K562 (cell line): ENCODE results near the gene ASB2. TPM values are rescaled to one million over a fixed set of nuclear protein-coding genes. Genes with fewer than 3 reads are reported as not detected.

Source experiments
- ATAC-seq: fragments of 200-7000 bp; cut with Tn5 transposase; 3 replicates; pipeline ENCODE4 v1.9.1; 2020; ENCODE audit warnings: moderate library complexity
- BruUV-seq: library from RNA; stranded (reverse); fragments of 400-500 nt; replicated peaks from 2 replicates; lab custom pipeline; 2021; lab: Mats Ljungman, UMichigan
- CTCF ChIA-PET: fragments of 300-600 bp; formaldehyde crosslinking; extraction: SDS; loops from one replicate; lab custom pipeline; 2021; ENCODE audit warnings: low intra/inter-chr PET ratio; lab: Yijun Ruan, JAX
- POLR2A ChIA-PET: fragments of 300-600, 350-650 bp; sonication (Branson Sonifier 250); formaldehyde crosslinking; extraction: SDS; loops from one replicate; lab custom pipeline; 2021; ENCODE audit warnings: antibody characterized with exemption, inconsistent platforms; lab: Yijun Ruan, JAX
- DNase-seq, 4 experiments: peaks; one replicate each; pipeline versions ENCODE4 v3.0.0 to v3.0.0-alpha.2; 2011 to 2018; ENCODE audit warnings: low spot score in 3 of 4, mixed read lengths in 3 of 4; ENCODE audit errors: extremely low read depth in 1 of 4
- FAIRE-seq: peaks from 2 replicates; lab custom pipeline; 2011; peaks lifted over from hg19 to GRCh38; lab: Jason Lieb, UNC
- H2AFZ ChIP-seq: 2 replicates; pipeline ENCODE4 v1.6.0; 2011; ENCODE audit warnings: low read depth, low read length, control low read depth, inconsistent platforms
- H3K27ac ChIP-seq: fragments of 200-600 bp; 3 replicates; pipeline ENCODE4 v1.8.0; 2011; ENCODE audit warnings: low read depth, mild to moderate bottlenecking, control low read depth, inconsistent platforms, low read length, moderate library complexity, mixed read lengths; ENCODE audit errors: extremely low read depth
- H3K27me3 ChIP-seq, 2 experiments: fragments of 300-600 bp in 1 of 2; 2 replicates in 1 of 2; 3 replicates in 1 of 2; pipeline versions ENCODE4 v1.6.0 to v1.8.0; 2011; ENCODE audit warnings: inconsistent platforms in 2 of 2, low read length in 2 of 2, mild to moderate bottlenecking in 1 of 2, mixed read lengths in 1 of 2, moderate library complexity in 1 of 2; ENCODE audit not compliant: control insufficient read depth in 2 of 2, insufficient read depth in 2 of 2
- H3K36me3 ChIP-seq: fragments of 300-600 bp; 3 replicates; pipeline ENCODE4 v1.8.0; 2011; ENCODE audit warnings: mild to moderate bottlenecking, low read length, inconsistent platforms; ENCODE audit not compliant: control insufficient read depth, insufficient read depth
- H3K4me1 ChIP-seq, 2 experiments: fragments of 200-600 bp in 1 of 2; replicated peaks in 1 of 2; 2 replicates in 1 of 2; 3 replicates in 1 of 2; pipeline versions ENCODE4 v1.5.1 to v1.8.0; 2011; ENCODE audit warnings: inconsistent platforms in 2 of 2, low read length in 2 of 2, mild to moderate bottlenecking in 1 of 2, mixed read lengths in 1 of 2, moderate library complexity in 1 of 2; ENCODE audit not compliant: control insufficient read depth in 2 of 2, insufficient read depth in 2 of 2
- H3K4me2 ChIP-seq: 2 replicates; pipeline ENCODE4 v1.6.1; 2011; ENCODE audit warnings: low read length, control low read depth, inconsistent platforms, mixed read lengths; ENCODE audit not compliant: insufficient read depth
- H3K4me3 ChIP-seq: fragments of 200-600 bp; sonication (generic), shearing (Covaris generic); 2 replicates; pipeline ENCODE4 v1.5.1; 2016; ENCODE audit warnings: control low read depth, inconsistent platforms
- H3K79me2 ChIP-seq: fragments of 200-600 bp; 3 replicates; pipeline ENCODE4 v1.8.0; 2011; ENCODE audit warnings: low read length, inconsistent platforms; ENCODE audit not compliant: control insufficient read depth, insufficient read depth
- H3K9ac ChIP-seq, 2 experiments: 2 replicates each; pipeline versions ENCODE4 v1.6.0 to v1.6.1; 2011; ENCODE audit warnings: low read depth in 2 of 2, low read length in 2 of 2, control low read depth in 1 of 2, inconsistent platforms in 1 of 2, mild to moderate bottlenecking in 1 of 2, mixed read lengths in 1 of 2; ENCODE audit not compliant: insufficient read depth in 1 of 2
- H3K9me1 ChIP-seq: one replicate; pipeline ENCODE4 v1.6.0; 2011; ENCODE audit warnings: inconsistent platforms, mild to moderate bottlenecking, low read length, moderate library complexity; ENCODE audit not compliant: control insufficient read depth, insufficient read depth
- H3K9me3 ChIP-seq: replicated peaks from 2 replicates; pipeline ENCODE4 v1.5.1; 2011; ENCODE audit warnings: low read depth, low read length, inconsistent platforms; ENCODE audit not compliant: control insufficient read depth, insufficient read depth
- H4K20me1 ChIP-seq: replicated peaks from 2 replicates; pipeline ENCODE4 v1.6.1; 2011; ENCODE audit warnings: low read length, inconsistent platforms, mixed read lengths; ENCODE audit not compliant: control insufficient read depth, insufficient read depth
- E2F3 ChIP-seq: fragments of 250-450 bp; sonication (Bioruptor Pico); IDR thresholded peaks from 2 replicates; pipeline ENCODE4 v1.4.0; 2020; ENCODE audit warnings: mild to moderate bottlenecking
- FOS ChIP-seq: IDR thresholded peaks from 3 replicates; pipeline ENCODE4 v1.6.1; 2011; ENCODE audit not compliant: insufficient read length; ENCODE audit errors: extremely low read depth
- GTF2E2 ChIP-seq: fragments of 200-800 bp; sonication (Bioruptor generic); IDR thresholded peaks from 2 replicates; pipeline ENCODE4 v1.6.1; 2016; ENCODE audit warnings: missing genetic modification characterization, missing compliant biosample characterization
- MYBL2 ChIP-seq, 2 experiments: fragments of 450-650 bp in 1 of 2; sonication (generic) in 1 of 2; formaldehyde crosslinking in 1 of 2; IDR thresholded peaks; 2 replicates each; pipeline versions ENCODE4 v1.6.1 to v1.8.1; 2017 to 2022; ENCODE audit warnings: borderline replicate concordance in 1 of 2, inconsistent platforms in 1 of 2, low read depth in 1 of 2, mild to moderate bottlenecking in 1 of 2, missing genetic modification reagents in 1 of 2, moderate library complexity in 1 of 2
- OTX1 ChIP-seq: fragments of 450-650 bp; formaldehyde crosslinking; IDR thresholded peaks from 2 replicates; pipeline ENCODE4 v1.4.0; 2022; ENCODE audit warnings: mild to moderate bottlenecking
- PHF8 ChIP-seq: fragments of 200-600 bp; sonication (generic); IDR thresholded peaks from 2 replicates; pipeline ENCODE4 v1.6.1; 2012; ENCODE audit warnings: mixed run types, mild to moderate bottlenecking, inconsistent platforms, low read length, moderate library complexity, borderline replicate concordance
- SIRT6 ChIP-seq: IDR thresholded peaks from one replicate; pipeline ENCODE4 v1.6.1; 2012; ENCODE audit warnings: low read depth, mild to moderate bottlenecking, control low read depth, inconsistent platforms, low read length, moderate library complexity
- SLC30A9 ChIP-seq: fragments of 250-450 bp; sonication (Bioruptor Pico); IDR thresholded peaks from 2 replicates; pipeline ENCODE4 v1.8.0; 2022; ENCODE audit warnings: mild to moderate bottlenecking, moderate library complexity
- ZFP36 ChIP-seq: fragments of 150-350 bp; IDR thresholded peaks from 2 replicates; pipeline ENCODE4 v1.6.1; 2018; ENCODE audit warnings: low read length, low read depth; ENCODE audit not compliant: partially characterized antibody
- ZNF124 ChIP-seq: sonication (generic); formaldehyde crosslinking; IDR thresholded peaks from 2 replicates; pipeline ENCODE4 v1.8.1; 2022; ENCODE audit warnings: missing genetic modification reagents
- ZNF586 ChIP-seq: fragments of 450-650 bp; formaldehyde crosslinking; conservative IDR thresholded peaks from 2 replicates; pipeline ENCODE4 v1.4.0; 2020; ENCODE audit warnings: mild to moderate bottlenecking, moderate library complexity
- ZNF717 ChIP-seq: fragments of 250-450 bp; sonication (Bioruptor Pico); IDR thresholded peaks from 2 replicates; pipeline ENCODE4 v1.5.0; 2021
- ZSCAN29 ChIP-seq: fragments of 450-650 bp; IDR thresholded peaks from 2 replicates; pipeline ENCODE4 v1.6.1; 2017
- whole genome bisulfite sequencing: fragments of 100-300 bp; shearing (Covaris generic); methylation state at CpG from one replicate; pipeline ENCODE4 v1.1.6; 2016; ENCODE audit warnings: low coverage, mixed read lengths; ENCODE audit not compliant: insufficient coverage; ENCODE audit errors: missing lambda C conversion rate; 5-methylcytosine and 5-hydroxymethylcytosine counted together
- in situ Hi-C: fragments of 300-500 bp; cut with MboI; formaldehyde crosslinking; loops from 4 replicates; pipeline ENCODE4 v1.15.0; 2018; ENCODE audit warnings: inconsistent platforms, mixed read lengths
- intact Hi-C: fragments of 100-400 bp; cut with micrococcal nuclease; formaldehyde crosslinking; loops from 2 replicates; pipeline ENCODE4 v1.14.2; 2022
- polyA plus RNA-seq, 8 experiments: library from polyadenylated mRNA; depleted of rRNA in 4 of 8; stranded (reverse) in 5 of 8; unstranded in 3 of 8; fragments of >200 nt; fragmentation: Nextera tagmentation in 2 of 8; fragmentation: Illumina TruSeq in 1 of 8; extraction: Ambion mirVana in 2 of 8; extraction: Trizol in 1 of 8; gene quantifications; 2 replicates each; pipeline versions ENCODE4 v1.2.1 to v1.2.3, GENCODE V29; 2011 to 2014; ENCODE audit warnings: inconsistent platforms in 1 of 8, missing spikeins in 1 of 8
- total RNA-seq, 7 experiments: library from RNA; depleted of rRNA in 6 of 7; stranded (reverse); fragments of >200 nt in 6 of 7; fragmentation: Illumina TruSeq in 2 of 7; extraction: Trizol in 2 of 7; gene quantifications; 2 replicates each; pipeline versions ENCODE4 v1.2.1 to v1.2.3, GENCODE V29; 2011 to 2021; ENCODE audit warnings: low replicate concordance in 1 of 7

Gene ASB2
- total and polyA plus RNA-seq, 9 of the 15 experiments (the other 6 are each of a cell fraction or from before 2014, with no cell fraction given) = not detected

- TF ChIP-seq SLC30A9 (CRISPR knock-in tag) (no peak), ZFP36 (peak; percentile 21)
- TF ChIP-seq, all 486 proteins: peak for 1
- no TSS peak for BruUV-seq
- no peaks in the 10 kb centered on the region for H3K4me1 ChIP-seq
- no peak overlapping the region for H3K27ac ChIP-seq
- intact Hi-C loops = no loop called here
- H3K4me3 ChIP-seq = no peak overlapping the region
- H3K9ac ChIP-seq = no peak overlapping the region
- no peak for ATAC-seq
- DNase-seq = no peak
- H3K4me2 ChIP-seq = no peak overlapping the region
- in situ Hi-C loops = no loop called here
- 21% methylated on average over 3 of the region's 4 CpGs for WGBS
- no peaks in the 10 kb centered on the region for H3K79me2 ChIP-seq
- H3K27me3 ChIP-seq = peaks cover 0 to 31% of the 10 kb centered on the region in 2 experiments; a peak in 3 of 5 replicates
- POLR2A ChIA-PET = no interaction called here
- H4K20me1 ChIP-seq = no peaks in the 10 kb centered on the region
- CTCF ChIA-PET = no interaction called here
- no peak overlapping the region for H2AFZ ChIP-seq
- no peak for FAIRE-seq
- H3K36me3 ChIP-seq = no peaks in the 10 kb centered on the region
- no peaks in the 10 kb centered on the region for H3K9me1 ChIP-seq
- no peaks in the 10 kb centered on the region for H3K9me3 ChIP-seq
These were observed 43.9 kb upstream of the ASB2 start for GRCh38 chr14:94020267-94020666.

DNA sequence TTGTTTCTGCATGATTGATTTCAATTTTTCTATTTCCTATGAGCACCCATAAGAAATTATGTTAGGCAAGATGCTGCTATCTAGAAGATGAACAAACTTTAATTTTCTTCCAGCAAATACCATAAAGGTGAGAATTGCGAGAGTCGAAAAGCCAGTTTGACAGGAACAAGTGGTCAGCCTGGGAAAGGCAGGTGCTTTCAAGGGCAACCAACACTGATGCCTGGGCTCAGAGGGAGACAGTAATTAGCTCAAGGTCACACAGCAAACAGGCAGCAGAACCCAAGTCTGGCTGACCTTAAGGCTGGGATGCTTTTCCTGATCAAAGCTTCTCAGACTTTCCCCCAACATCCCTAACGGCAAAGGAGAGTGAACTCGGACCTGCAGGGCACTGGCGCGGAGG, 43.0 kb upstream of the ASB2 start:
- no peaks in the 10 kb centered on the region for H3K79me2 ChIP-seq
- ATAC-seq (no peak), DNase-seq (no peak), FAIRE-seq (no peak)
- no peaks in the 10 kb centered on the region for H3K4me1 ChIP-seq
- H3K9ac ChIP-seq = no peak overlapping the region
- H2AFZ ChIP-seq = no peak overlapping the region
- CTCF ChIA-PET = no interaction called here
- in situ Hi-C loops (no loop called here), intact Hi-C loops (no loop called here)
- POLR2A ChIA-PET = interaction anchor here (0.6 kb wide), 1 partner anchor 46 kb away, joined by 3 read pairs; no protein-coding TSS in a partner anchor
- H3K9me1 ChIP-seq = no peaks in the 10 kb centered on the region
- no peak overlapping the region for H3K27ac ChIP-seq
- 7% methylated on average over 2 of the region's 6 CpGs for WGBS
- H3K27me3 ChIP-seq = peaks cover 0 to 31% of the 10 kb centered on the region in 2 experiments; a peak in 3 of 5 replicates
- BruUV-seq = no TSS peak
- no peak overlapping the region for H3K4me3 ChIP-seq
- no peaks in the 10 kb centered on the region for H3K9me3 ChIP-seq
- no peaks in the 10 kb centered on the region for H3K36me3 ChIP-seq
- H3K4me2 ChIP-seq = no peak overlapping the region
- H4K20me1 ChIP-seq = no peaks in the 10 kb centered on the region
- no peak for TF ChIP-seq ZNF586 (CRISPR knock-in tag)
- no peak for TF ChIP-seq ZNF717
- no peak for TF ChIP-seq GTF2E2 (tag)
- TF ChIP-seq OTX1 (CRISPR knock-in tag) = no peak
- TF ChIP-seq ZNF124 (CRISPR knock-in tag) = no peak
- no peak for TF ChIP-seq ZSCAN29
- no peak for TF ChIP-seq E2F3 (CRISPR knock-in tag)
- no peak for TF ChIP-seq MYBL2 (IDR thresholded peaks at IDR 0.05; ENCODE audit: low read depth)
- TF ChIP-seq MYBL2 (CRISPR knock-in tag; IDR thresholded peaks at IDR 0.05; ENCODE audit: borderline replicate concordance) = no peak
- TF ChIP-seq FOS = no peak
- TF ChIP-seq PHF8 = no peak
- TF ChIP-seq SIRT6 = no peak
